Pulmonary artery endothelial cell (primary cell): ENCODE results near the gene ECT2L. TPM values are rescaled to one million over a fixed set of nuclear protein-coding genes. Genes with fewer than 3 reads are reported as not detected.

Experiments used
- DNase-seq: peaks from one replicate; pipeline ENCODE4 v3.0.0-alpha.2; 2011; ENCODE audit warnings: low read depth, low spot score
- total RNA-seq: library from RNA; depleted of rRNA; stranded (reverse); fragments of >200 nt; gene quantifications from 2 replicates; pipeline ENCODE4 v1.2.3, GENCODE V29; 2014

The ECT2L gene
- total RNA-seq, 1 donor from 2014 or later = not detected

DNA sequence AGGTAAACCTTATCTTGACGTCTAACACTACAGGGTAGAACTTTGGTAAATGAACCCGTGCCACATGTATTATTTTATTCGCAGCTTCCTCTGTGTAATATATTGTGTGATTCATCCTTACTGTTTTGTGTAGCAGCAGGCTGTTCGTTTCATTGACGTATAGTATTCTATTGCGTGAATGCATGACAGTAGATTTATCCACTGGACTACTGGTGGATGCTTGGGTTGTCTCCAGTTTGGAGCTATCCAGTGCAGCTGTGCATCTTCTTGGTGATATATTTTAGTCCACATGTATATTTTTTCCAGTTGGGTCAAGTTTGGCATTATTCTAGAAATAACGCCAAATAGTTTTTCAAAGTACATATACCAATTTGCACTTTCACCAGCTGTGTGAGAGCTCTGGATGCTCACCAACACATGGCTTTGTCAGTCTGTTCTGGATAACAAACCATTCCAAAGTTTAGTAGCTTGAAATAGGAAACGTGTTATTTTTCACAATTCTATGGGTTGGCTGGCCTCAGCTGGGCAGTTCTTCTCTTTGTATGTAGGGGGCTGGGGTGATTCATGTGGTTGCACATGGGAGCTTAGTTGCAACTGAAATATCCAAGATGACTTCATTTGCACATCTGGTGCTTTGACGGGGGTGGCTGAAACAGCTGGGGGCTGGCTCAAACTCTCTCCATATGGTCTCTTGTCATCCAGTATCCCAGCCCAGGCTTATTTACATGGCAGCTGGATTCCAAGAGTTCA, 9.3 kb downstream of the ECT2L start:
- DNase-seq = no peak

DNA sequence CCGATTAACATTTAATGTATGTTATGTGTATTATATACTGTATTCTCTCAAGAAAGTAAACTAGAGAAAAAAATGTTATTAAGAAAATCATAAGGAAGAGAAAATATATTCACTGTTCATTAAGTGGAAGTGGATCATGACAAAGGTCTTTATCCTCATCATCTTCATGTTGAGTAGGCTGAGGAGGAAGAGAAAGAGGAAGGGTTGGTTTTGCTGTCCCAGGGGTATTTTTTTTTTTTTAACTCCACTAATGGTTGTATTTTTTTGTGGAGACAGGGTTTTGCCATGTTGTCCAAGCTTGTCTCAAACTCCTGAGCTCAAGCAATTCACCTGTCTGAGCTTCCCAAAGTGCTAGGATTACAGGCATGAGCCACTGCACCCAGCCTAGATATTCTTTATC, 11.0 kb downstream of the ECT2L start:
- no peak for DNase-seq

DNA sequence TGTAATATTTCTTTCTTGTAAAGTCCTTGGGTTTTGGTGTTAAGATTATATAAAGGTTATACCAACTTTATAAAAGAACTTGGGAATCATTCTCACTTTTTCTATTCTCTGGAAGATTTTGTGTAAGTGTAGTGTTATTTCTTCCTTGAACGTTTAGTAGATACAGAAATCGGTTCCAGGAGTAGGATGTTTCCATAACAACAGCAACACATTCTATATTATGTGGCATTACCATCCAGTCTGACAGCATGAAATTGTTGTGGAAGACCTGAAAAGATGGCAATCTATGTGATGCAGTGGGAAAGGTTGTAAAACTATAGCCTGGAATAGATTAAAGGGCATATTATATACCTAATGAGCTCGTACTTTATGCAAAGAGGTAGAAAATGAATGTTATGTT, 13.8 kb downstream of the ECT2L start:
- no peak for DNase-seq

DNA sequence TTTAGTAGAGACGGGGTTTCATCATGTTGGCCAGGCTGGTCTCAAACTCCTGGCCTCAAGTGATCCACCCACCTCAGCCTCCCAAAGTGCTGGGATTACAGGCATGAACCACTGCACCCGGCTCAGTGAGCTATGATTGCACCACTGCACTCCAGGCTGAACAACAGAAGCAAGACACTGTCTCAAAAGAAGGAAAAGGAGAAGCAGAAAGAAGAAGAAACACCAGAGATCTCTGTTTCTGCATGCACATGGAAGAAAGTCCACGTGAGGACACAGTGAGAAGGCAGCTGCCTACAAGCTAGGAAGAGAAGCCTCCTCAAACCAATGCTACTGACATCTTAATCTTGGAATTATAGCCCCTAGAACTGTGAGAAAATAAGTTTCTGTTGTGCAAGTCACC, 16.0 kb downstream of the ECT2L start:
- no peak for DNase-seq

DNA sequence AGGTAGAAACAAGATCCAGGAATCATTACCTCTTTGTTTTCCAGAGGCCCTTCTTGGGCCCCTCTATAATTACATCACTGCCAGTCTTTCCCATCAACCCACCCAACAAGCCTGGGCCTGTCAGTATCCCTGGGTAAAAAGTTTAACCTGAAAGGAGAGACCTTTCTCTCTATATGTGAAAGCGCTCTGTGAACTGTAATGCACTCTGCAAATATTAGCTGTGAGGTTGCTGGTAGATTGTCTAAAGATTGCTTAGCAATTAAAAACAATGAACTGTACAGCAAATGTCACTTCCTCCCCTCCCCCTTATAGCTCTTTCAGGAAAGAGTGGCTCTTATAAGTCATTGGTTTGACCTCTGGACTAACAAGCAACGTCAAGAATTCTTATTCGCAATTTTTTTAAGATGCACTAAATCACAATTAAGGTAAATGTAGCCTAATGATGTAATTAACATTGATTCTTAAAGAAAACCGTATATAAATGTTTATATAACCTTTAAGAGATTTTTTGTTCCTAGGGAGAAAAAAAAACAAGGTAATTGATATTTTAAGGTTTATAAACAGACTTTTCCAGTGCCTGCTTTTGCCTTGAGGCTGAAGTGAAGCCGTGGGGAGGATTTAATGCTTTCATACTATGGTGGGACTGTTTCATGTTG, 18.4 kb downstream of the ECT2L start:
- DNase-seq = no peak

DNA sequence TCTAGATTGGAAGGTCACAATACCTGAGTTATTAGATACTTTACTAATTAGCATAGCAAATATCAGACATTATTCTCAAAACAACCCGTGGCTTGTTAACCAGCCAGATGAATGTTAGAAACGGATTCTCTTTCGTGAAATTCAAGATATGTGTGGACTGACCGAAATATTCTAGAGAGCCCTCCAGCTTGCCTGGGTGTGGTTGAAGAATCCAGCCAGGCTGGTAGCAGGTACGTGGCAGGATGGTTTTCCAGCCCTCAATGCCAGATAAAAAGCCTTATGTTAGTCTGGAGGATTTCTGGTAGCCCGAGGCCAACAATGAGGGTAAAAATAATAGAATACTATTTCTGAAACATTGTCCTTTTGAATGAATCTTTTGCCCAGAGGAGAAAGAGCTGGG, 19.3 kb downstream of the ECT2L start:
- DNase-seq = no peak

DNA sequence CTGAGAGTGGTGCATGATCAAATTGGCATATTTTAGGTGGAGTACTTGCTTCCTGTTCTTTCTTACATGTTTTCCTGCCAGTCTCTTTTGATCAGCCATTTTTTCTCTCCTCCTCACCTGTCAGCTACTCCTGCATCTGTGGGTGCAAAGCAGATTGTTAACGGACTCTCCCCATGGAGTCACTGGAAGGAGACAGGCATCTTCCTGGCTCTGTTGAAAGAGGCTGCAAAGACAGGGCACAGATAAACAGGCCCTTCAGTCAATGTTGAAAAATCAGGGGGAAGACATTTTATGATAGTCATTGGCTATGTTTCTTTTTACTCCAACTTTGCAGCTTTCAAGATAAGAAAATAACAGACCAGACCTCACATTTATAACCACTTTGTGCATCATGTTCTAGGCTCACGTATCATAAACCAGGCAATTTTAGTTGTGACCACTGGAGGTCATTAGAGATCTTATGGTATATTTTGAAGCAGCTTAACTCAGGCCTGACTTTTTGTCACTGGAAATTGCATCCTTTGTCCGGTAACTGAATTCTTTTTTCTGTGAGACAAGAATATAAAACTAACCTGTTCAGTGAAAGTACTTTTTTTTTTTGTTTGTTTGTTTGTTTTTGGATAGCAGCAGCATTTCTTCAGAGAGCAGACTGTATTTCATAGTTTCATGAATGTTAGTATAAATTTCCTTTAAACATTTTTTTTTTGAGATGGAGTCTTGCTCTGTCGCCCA, 20.1 kb downstream of the ECT2L start:
- peak; percentile 17 for DNase-seq

DNA sequence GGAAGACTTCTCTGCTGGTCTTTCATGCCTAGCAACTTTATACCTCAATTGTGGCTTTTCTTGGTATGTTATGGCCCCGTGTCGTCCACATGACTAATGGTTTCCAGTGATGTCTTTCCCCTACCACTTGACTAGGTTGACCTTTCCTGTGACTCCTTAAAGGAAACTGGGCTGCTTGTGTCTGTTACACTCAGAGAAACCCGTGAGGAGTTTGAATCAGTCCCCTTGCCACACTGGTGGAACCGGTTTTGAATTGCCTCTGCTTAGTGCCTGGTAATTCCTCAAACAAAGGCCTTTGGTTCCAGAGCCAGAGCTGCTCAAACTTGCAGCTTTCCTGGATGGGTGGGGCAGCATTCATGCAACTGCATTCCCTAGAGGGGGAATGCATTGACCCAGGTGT, 21.9 kb downstream of the ECT2L start:
- DNase-seq = no peak

DNA sequence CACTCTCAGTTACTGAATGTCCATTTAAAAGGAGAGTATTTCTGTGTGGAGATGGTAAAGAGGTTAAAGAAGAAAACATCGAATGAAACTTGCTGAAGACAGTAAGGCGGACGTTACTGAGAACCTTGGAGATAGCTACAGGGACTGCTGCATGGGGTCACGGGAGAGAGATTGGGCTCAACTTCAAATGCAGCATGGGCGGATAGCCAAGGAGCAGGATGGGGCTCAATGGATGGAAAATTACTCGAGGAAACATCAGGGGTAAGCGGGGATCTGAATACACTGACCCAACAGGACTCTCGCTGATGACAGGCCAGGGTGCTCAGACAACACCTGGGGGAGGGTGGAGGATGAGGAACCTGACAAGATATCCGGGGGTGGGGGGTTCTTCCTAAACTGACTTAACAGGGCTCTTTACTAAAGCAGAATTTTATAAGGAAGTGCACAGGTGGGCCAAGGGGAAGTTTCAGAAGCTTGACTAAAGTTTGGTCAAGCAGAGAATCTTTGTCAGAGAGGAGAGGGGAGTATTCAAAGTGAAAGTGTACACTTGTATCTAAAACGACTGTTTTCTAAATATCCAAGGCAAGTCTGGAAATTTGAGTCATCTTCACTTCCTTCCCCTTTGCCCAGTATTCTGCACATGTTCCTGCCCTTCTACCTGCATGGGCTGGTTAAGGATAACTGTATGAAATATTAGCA, 22.8 kb downstream of the ECT2L start:
- no peak for DNase-seq

DNA sequence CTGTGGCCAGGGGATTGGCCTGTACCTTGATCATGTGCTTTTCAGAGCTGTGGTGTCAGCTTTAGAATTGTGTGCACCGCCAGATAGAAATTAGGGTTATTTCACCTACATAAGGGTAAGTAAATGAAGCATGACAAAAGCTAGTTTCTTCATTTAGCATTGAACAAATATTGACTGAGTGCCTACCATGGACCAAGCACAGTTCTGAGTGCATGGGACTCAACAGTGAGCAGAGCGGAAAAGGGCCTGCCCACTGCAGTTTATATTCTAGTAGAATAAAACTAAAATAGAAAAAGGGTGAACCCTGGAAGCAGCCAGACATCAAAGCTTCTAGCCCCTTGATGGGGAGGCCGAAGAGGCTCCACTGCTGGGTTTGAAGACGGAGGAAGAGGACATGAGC, 25.6 kb downstream of the ECT2L start:
- DNase-seq = no peak

DNA sequence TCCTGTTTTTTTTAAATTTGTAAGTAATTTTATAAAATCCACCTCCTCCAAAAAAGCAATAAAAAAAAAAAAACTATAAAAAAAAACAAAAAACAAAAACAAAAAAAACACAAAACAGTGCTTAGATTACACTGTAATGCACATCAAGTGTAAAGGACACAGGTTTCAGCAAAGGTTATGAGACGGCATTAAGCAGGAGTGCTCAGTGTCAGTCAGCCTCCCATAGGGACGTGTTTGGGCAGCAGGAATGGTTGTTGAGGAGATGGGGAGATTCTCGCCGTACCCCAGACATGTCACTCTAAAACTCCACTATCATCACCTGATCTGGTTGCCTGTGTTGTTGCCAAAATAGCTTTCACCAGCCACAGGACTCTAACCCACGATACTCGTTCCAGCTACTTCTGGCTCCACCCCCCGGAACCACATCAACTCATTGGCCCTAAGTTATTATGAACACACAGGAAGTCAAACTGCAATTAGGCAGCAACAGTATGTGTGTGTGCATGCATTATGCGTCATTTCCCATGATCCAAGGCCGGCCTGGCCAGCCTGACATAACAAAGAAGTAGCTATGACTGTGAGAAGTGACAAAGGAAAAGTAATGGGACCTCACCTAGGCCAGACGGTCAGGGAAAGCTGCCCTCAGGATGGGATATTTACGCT, 28.7 kb downstream of the ECT2L start:
- DNase-seq = no peak

DNA sequence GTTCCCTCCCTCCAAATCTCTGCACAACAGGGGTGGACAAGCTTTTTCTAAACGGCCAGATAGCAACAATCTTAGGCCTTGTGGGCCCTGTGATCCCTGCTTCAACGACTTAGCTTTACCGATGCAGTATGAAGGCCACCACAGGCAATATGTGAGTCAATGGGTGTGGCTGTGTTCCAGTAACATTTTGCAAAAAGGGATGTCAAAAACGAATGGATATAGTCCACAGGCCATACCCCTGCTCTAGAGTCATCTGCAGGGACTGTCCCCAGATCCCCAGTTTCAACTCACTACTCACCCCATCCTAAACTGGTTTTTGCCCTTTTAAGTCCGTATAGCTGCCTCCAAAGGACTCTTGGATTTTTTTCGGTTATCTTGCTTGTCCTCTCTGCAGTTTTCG, 34.4 kb downstream of the ECT2L start:
- DNase-seq = no peak

DNA sequence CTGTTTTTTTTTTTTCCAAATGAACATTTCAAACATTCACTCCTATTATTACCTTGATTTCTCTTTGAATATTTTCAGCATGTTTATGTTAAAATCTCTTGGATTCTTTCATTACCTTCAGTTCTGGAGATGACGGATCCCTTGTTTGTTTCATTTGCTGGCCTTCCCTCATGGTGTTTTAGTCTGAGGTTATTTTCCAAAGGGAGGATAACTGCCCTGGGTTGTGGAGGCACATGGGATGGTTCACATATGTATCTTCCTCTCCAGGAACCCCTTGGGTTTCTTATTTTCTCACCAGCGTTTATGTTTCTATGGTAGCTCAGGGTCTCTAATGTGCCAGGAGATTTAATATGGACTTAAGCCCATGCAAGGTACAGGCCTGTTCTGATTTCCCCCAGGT, 36.3 kb downstream of the ECT2L start:
- no peak for DNase-seq

DNA sequence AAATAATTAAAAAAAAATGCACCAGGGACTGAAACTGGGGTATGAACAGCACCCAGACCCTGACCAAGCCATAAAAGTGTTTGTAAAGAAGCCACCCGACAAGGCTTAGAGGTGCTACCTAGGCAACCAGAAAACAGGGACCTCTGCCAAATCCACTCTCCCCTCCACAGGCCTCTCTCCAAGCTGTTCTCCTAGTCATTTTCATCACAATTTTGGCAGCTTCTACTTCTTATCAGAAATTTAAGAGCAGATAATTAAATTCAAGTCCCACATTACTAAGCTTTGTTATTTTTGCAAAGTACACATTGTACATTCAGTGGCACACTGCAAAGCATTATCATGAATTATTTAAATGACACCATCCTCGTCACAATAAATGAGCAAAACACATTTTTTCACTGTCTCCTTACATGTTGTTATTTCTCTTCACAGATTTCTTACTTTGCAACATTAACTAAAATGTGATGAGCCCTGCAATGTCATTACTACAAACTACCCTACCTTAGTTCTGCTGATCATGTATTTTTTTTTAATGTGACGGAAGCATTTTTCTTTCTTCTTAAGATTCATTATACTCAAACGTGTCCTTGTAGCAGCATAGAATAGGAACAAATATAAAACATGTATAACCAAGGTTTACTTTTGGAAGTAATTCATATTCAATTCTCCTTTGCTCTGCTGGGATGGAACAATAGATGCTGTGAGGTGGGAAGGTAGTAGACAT, 38.1 kb downstream of the ECT2L start:
- DNase-seq = no peak

DNA sequence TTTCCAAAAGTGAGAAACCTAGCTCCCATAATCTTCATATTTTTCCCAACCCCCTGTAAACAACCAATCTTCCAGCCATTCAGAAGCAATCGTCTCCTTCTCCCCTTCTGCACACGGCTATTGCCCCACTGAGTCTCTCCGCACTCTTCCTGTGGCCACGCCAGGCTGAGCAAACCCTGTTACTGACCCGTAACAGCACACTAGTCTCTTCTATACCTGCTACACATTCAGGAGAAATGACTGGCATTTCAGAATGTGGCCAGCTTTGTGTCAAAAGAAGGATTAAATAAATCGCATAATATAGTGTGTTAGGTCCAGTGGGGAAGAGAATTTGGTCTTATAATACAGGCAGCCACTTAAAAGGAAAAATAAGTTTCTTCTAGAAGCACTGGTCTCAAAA, 41.4 kb downstream of the ECT2L start:
- DNase-seq = no peak

DNA sequence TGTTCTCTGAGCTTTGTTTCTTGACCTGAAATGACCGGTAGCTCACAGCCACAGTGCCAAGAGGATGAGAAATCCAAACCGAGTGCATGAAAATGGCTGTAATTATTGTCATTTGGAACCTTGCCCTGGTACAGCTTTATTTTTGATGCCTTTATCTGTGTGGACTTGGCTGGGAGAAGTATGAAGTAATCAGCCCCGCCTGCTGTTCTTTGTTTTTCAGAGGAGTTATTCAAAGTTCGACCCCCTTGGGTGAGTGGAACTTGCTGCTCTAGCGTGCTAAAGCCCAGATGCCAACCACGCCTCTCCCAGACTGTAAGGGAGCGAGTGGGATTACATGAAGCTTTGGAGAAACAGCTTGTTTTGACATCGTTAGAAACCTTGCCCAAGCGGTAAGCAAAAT, 48.3 kb downstream of the ECT2L start:
- DNase-seq = no peak

DNA sequence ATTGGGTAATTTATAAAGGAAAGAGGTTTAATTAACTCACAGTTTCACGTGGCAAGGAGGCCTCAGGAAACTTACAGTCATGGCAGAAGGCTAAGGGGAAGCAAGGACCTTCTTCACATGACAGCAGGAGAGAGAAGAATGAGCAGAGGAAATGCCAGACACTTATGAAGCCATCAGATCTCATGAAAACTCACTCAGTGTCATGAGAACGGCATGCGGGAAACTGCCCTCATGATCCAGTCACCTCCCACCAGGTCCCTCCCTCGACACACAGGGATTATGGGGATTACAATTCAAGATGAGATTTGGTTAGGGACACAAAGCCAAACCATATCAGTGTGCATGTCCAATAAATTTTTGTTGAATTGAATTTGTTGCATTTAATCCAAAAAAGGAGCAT, 52.0 kb downstream of the ECT2L start:
- DNase-seq = no peak

DNA sequence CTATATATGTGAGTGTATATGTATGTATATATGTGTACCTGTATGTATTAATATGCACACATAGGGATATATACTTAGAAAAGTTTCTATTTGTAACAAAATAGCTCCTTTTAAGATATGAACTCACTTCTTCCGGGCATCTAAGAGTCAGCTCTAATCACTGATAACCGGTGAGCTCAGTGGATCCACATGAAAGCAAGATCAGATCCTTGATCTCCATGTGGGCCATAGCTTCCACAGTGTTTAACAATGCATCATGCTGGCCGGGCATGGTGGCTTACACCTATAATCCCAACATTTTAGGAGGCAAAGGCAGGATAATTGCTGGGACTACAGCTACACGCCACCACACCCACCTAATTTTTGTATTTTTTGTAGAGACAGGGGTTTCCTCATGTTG, 52.6 kb downstream of the ECT2L start:
- no peak for DNase-seq

DNA sequence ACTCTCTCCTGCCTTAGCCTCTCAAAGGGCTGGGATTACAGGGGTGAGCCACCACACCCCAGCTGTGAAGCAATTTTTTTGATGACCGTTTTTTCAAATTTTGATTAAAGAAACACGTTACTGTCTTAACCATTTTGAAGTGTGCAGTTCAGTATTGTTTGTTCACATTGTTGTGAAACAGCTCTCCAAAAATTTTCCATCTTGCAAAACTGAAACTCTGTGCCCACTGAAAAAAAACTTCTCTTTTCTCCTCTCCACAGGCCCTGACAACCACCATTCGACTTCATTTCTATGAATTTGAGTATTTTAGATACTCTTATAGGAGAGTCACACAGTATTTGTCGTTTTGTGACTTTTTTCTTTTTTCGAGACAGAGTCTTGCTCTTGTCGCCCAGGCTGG, 53.9 kb downstream of the ECT2L start:
- DNase-seq = no peak

DNA sequence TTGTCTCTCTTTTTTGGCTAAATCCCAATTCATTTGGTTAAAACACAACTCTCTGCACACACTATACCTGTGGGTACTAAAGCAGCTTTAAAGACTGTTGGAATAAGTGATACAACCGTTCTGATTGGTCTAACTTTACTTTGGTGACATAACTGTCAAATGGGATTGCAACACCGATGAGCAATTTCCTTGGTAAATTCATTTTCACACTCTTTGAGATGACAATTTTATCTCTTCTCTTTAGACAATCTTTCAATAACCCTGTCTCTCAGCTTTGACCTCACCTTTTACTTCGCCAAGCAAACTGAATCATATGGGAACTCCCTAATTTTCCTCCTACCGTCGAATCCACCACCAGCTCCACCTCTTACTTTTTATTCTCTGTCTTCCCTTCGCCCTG, 60.8 kb downstream of the ECT2L start:
- no peak for DNase-seq

DNA sequence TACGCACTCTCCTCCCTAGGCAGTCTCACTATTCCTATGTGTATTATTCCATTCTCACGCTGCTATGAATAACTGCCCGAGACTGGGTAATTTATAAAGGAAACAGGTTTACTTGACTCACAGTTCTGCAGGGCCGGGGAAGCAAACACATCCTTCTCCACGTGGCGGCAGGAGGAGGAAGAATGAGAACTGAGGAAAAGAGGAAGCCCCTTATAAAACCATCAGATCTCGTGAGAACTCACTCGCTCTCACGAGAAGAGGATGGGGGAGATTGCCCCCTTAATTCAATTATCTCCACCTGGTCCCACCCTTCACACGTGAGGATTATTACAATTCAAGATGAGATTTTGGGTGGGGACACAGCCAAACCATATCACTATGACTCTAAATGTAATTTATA, 61.9 kb downstream of the ECT2L start:
- no peak for DNase-seq
